Stimulated activated CD8-positive, alpha-beta memory T cell treated with anti-CD3 and anti-CD28 coated beads, Interleukin-4, amount 100 ng/mL, for 48 hours (primary cell): Measurements from ENCODE around the gene CAPNS2.
"Not testable (repeated sequence)": the region's sequence is repeated elsewhere in the genome, so short reads cannot be mapped to it uniquely, and the experiment has no call there.

Experiments used
- DNase-seq: peaks from one replicate; pipeline ENCODE4 v3.0.0-alpha.2; 2020

Gene CAPNS2

DNA sequence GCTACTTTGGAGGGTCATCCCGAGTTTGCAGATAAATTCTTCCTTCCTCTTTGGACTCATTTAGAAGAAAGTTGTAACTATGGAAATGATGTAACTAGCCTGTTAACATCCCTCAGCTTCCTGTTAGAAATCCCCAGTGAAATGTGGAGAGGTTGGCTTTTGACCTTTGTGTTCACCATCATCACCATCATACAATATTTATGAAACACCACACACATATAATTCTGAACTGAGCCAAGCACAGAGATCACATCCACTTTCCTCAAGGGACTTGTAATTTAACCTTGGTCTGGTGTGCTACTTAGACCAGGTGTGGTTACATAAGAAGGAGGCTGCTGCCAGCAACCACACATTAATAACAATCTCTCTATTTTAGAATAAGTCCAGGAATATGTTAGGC lies 2.5 kb downstream of the CAPNS2 start:
- no peak for DNase-seq

DNA sequence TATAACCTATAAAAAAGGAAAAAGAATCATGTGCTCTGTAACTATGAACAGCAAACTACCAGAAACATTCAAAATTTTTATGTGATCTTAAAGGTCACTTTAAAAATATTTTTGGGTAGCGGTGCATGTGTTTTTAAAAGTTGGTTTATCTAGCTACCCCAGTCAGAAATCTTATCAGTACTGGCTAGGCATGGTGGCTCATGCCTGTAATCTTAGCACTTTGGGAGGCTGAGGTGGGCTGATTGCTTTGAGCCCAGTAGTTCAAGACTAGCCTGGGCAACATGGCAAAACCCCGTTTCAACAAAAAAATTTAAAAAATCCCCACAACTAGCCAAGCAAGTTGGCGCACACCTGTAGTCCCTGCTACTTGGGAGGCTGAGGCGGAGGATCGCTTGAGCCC lies 3.7 kb downstream of the CAPNS2 start:
- no peak for DNase-seq

DNA sequence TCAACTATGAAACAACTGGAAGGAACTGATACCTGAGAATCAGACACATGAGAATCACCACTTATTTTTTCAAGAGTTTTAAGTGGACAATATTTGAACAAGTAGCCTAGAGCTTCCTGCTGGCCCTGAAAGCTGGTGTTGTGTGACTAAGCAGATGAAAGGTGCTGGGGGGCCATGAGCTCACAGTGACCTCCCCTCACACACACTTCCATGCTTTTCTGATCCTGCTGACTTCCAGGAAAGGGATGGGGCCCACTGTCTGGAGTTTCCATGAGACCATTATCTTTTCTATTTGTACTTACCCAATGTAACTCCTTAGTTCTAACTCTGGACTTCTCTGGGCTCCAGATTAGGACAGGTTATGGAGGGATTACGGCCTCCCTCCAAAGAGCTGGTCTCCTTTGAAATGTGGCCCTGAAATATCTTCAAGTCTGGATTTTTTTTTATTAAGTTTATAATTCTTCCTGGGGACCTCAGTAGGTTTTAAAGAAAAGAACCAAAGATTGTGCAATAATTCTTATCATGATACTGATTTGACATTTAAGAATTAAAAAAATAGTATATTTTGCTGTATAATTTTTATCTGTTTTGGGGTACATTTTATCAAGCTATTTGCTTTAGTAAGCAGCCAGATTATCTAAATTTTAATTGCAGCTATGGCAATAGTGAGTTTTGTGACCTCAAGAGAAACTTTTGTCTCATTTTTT lies 4.9 kb downstream of the CAPNS2 start:
- DNase-seq = no peak

DNA sequence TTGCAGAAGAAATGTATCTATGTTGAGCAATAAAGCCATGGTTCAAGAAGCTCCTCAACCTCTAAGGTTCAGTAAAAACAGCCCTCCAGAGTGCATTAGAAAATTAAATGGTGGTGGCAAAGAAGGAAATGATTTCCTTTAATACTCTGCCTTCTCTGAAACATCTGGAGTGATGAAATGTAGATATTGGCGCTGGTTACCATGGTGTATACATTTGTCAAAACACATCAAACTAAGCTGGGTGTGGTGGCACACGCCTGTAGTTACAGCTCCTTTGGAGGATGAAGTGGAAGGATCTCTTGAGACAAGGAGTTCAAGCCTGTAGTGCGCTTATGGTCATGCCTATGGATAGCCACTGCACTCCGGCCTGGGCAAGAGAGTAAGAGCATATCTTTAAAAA lies 6.0 kb downstream of the CAPNS2 start:
- no peak for DNase-seq

DNA sequence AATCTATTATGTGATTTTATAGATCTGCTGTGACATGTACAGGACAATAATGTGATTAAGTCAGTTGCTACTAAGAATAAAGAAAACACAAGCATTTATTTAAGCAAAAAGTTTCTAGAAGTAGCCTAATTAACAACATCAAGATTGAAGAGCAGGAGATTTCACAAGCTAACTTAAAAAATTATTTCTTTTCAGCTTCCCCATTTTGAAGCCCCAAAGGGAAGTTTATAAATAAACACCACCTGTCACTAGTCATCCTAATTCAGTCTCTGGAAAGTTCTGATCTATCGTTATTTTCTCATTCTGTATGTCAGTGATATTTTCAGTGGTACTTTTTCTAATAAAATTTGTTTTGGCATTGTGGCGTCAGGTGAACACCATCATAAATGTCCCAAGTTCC lies 8.3 kb downstream of the CAPNS2 start:
- no peak for DNase-seq

DNA sequence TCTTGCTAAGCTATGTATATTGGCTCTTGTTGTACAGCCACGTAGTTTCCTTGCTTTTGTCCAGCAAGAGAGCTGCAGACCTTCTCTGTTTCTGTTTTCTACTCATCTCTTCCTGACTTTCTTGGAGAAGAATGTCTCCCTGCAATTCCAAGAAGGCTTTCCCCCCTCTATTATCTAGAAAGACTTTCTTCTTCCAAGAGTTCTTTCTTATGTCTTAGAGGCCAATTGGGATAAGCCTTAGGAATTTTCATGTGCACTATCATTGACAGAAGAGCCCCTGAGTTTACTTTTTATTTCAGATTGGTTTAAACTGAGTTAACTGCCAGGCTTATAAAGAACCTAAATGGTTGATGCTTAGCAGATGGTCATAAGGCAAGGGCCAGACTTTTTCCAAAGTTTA lies 9.0 kb downstream of the CAPNS2 start:
- DNase-seq = no peak

DNA sequence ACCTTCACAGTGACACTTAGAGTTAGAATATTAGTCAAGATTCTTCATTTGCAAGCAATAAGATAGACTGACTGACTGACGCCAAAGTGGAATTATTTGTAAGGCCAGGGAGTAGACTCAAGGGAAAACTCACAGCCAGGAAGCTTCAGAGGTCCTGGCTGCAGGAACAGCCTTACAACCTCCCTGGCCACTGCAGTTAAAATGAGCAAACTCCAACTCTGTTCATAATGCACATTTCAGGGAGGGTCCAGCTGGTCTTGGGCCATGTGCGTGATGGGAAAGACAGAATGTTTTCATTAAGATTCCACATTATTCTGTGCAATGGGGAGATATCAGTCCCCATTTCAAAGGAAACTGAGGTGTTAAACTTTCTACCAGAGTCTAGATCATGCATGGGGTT lies 9.9 kb downstream of the CAPNS2 start:
- no peak for DNase-seq

DNA sequence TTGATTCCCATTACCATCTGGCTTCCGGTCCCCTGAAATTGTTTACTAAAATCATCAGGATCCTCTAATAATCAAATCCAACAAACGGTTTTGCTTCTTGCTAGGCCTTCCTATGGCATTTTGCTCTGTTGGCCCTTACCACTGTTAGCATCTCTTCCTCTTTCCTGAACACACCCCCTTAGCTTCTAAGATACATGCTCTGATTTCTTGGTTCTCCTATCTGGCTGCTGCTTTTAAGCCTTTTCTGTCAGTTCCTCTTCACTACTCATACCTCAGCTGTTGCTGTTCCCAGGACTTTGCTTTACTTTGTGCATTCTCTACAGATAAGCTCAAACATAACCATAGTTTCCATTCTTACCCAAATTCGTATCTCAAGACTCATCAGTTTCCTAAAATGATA lies 11.4 kb downstream of the CAPNS2 start:
- no peak for DNase-seq

DNA sequence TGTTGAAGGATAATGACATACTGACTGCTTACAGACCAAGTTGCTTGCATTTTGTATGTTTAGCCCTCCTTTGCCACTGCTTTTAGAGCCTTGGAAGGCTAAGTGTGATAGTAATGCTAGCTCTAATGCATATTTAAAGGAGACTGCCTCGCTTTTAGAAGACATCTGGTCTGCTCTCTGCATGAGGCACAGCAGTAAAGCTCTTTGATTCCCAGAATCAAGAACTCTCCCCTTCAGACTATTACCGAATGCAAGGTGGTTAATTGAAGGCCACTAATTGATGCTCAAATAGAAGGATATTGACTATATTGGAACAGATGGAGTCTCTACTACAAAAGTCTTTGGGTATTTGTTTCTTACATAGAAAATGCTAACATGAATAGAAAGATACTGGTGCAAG lies 19.1 kb downstream of the CAPNS2 start:
- DNase-seq = no peak

DNA sequence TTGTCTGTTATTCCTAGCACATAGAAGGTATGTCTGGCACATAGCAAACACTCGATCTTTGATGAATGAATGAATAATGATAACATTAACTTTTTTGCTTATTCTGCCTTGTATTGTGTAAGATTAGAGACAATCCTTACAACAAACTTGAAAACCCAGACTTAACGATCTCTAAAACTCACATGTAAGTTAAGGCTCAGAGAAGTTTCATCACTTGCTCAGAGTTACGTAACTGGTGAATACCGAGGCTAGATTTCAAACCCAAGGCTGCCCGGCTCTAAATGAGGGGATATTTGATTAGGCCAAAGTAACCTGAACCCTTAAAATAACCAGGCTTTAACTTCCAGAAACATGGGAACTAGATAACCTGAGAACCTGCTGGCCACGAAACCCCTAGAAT lies 22.3 kb downstream of the CAPNS2 start:
- DNase-seq = no peak

DNA sequence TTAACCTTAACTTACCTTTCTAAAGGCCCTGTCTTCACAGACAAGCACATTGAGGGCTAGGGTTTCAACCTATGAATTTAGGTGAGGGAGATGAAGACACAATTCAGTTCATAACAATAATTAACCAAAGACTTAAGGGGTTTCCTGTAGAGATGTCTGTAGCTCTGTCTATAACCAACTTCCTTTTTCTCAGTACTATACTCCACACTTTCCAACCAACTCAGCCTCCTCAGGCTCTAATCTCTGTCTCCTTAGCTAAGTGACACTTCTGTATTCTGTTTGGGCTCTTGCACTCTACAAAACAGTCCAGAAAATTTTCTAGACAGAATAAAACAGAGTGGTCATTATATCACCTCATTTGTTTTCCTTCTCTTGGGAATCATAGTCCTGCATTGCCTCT lies 25.8 kb downstream of the CAPNS2 start:
- DNase-seq = no peak

DNA sequence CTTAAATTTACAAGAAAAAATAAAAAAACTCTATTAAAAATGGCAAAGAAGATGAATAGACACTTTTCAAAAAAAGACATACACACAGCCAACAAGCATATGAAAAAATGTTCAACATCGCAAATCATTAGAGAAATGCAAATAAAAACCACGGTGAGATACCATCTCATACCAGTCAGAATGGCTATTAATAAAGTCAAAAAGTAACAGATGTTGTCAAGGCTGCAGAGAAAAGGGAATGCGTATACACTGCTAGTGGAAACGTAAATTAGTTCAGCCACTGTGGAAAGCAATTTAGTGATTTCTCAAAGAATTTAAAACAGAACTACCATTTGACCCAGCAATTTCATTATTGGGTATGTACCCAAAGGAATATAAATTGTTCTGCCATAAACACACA lies 31.4 kb downstream of the CAPNS2 start:
- DNase-seq = no peak

DNA sequence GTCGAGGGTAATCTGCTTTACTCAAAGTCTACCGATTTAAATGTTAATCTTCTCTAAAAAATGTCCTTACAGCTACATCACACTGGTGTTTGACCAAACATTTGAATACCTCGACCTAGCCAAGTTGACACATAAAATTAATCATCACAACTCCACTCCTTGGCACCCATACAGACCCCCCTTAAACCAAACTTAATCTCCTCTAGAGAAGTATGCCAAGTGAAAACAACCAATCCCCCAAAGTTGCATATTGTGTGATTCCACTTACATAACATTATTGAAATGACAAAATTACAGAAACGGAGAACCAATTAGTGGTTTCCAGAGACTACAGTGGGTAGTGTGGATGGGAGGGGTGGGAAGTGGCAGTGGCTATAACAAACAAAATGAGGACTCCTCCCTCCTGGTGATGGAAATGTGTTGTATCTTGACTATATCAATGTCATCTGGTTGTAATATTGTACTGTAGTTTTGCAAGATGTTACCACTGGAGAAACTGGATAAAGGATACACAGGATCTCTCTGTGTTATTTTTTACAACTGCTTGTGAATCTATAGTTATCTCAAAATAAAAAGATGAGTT lies 39.4 kb downstream of the CAPNS2 start:
- DNase-seq = no peak

DNA sequence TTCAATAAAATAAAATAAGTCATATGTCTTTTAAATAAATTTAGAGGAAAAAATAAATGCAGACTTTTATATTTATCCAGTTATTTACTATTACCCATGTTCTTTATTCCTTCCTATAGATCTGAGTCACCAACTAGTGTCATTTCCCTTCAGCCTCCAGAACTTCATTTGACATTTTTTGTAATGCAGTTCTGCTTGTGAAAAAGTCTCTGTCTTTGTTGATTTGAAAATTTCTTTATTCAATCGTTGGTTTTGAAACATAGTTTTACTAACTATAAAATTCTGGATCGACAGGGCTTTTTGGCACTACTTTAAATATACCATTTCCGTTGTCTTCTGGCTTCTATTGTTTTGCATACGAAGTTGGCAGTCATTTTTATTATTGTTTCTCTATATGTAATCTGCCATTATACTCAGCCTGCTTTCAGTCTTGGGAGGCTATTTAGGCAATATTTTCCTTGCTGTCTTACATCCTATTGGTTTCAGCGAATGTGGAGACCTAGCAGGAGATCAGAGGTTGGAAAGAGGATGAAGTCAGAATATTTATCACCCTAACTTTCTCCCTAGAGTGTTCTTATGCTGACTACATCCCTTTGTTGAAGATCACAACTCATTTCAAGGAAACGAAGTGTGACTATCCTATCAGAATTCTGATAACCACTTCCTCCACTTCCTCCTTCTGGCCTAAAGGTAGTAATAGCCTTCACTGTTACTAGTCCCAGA lies 47.3 kb downstream of the CAPNS2 start:
- no peak for DNase-seq

DNA sequence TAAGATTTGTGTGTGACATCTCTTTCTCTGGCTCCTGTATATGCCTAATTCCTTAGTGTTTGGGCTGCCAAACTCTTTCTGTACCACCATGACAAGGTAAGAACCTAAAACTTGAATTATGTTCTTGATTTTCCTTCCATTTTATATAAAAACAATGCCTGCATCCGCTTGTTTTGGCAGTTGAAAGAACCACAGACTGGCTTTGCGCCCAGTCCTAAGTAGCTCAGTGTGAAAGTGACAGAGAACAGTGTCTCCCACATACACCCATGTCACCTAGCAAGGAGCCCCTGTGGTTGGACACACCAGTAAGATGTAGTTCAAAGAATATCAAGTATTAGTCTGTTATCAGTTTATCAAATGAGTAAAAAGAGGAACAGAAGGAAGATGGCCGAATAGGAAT lies 48.6 kb downstream of the CAPNS2 start:
- DNase-seq = no peak

DNA sequence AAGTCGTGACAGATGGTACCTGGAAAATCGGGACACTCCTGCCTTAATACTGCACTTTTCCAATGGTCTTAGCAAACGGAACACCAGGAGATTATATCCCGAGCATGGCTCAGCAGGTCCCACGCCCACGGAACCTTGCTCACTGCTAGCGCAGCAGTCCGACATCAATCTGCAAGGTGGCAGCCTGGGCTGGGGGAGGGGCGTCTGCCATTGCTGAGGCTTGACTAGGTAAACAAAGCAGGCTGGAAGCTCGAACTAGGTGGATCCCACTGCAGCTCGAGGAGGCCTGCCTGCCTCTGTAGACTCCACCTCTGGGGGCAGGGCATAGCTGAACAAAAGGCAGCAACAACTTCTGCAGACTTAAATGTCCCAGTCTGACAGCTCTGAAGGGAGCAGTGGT lies 49.2 kb downstream of the CAPNS2 start:
- not testable (repeated sequence) for DNase-seq
